Measurements from ENCODE around the gene ZNF280A.

The ZNF280A gene

DNA sequence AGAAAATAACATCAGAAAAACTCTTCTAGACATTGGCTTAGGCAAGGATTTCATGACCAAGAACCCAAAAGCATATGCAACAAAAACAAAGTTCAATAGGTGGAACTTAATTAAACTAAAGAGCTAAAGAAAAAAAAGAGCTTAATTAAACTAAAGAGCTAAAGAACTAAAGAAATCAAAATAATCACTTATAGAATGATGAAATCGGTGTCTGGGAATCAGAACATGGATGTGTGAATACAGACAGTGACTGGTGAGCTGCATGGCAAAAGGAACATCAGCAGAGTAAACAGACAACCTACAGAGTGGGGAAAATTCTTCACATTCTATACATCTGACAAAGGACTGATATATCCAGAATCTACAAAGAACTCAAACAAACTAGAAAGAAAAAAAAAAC is 53.0 kb downstream of the ZNF280A start:
- DNase-seq (ENCODE audit: low spot score), result no peak

- no peak for DNase-seq (ENCODE audit: low spot score)
These were observed 54.3 kb downstream of the ZNF280A start for GRCh38 chr22:22465782-22466181.

DNA sequence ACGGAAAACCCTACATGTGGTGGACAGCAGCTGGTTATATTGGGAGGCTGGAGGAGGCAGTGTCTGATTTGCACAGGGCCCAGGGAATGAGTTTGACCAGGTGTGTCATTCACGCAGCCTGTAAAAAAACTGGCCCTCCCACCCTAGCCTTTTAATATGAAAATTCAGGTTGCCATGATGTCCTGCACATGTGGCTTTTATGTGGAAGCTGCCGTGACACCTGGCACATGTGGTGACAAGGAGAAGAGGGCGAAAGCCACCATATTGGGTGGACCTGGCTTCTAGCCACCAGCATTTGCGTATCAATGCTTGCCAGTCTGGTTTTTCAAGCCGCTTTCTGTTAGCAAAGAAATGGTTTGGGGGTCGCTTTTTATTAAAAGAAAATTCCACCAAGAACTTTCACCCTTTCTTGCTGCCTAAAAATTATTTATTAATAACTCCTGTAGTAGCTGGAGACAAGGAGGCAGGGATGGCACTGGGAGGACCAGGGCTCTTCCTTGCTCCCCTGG is 54.9 kb downstream of the ZNF280A start:
- DNase-seq (ENCODE audit: low spot score), result no peak

GRCh38 chr22:22464541-22465054 is 55.5 kb downstream of the ZNF280A start:
- no peak for DNase-seq (ENCODE audit: low spot score)

- DNase-seq (ENCODE audit: low spot score), result peak; percentile 60
These were observed 56.1 kb downstream of the ZNF280A start for GRCh38 chr22:22463855-22464540.

All from kidney tubule cell (primary cell).